IMR-90 (cell line): ENCODE data around the gene TREM1. TPM values are rescaled to one million over a fixed set of nuclear protein-coding genes. Genes with fewer than 3 reads are reported as not detected.

Experiments
- ATAC-seq: fragments of 200-7000 bp; cut with Tn5 transposase; 2 replicates; pipeline ENCODE4 v1.9.1; 2020; ENCODE audit warnings: low read depth, mild to moderate bottlenecking, moderate library complexity
- BruUV-seq: library from RNA; stranded (reverse); fragments of 400-500 nt; replicated peaks from 2 replicates; lab custom pipeline; 2021; lab: Mats Ljungman, UMichigan
- CTCF ChIA-PET: fragments of 300-600 bp; formaldehyde crosslinking; extraction: SDS; loops from one replicate; lab custom pipeline; 2021; ENCODE audit warnings: antibody characterized with exemption; lab: Yijun Ruan, JAX
- POLR2A ChIA-PET: fragments of 300-600 bp; sonication (Branson Sonifier 250); formaldehyde crosslinking; loops from one replicate; lab custom pipeline; 2022; ENCODE audit warnings: antibody characterized with exemption; ENCODE audit not compliant: unreplicated experiment; lab: Charles Lee
- DNase-seq: peaks from one replicate; pipeline ENCODE4 v3.0.0; 2013
- H2AFZ ChIP-seq: replicated peaks from 2 replicates; pipeline ENCODE3; 2013; ENCODE audit warnings: low read length, mild to moderate bottlenecking; ENCODE audit not compliant: poor library complexity
- H2AK5ac ChIP-seq: 2 replicates; pipeline ENCODE4 v1.6.1; 2013; ENCODE audit warnings: low read depth, low read length, inconsistent platforms
- H2AK9ac ChIP-seq: replicated peaks from 2 replicates; pipeline ENCODE3; 2013; ENCODE audit warnings: mild to moderate bottlenecking, low read depth, low read length, moderate library complexity; ENCODE audit not compliant: poor library complexity
- H2BK120ac ChIP-seq: 2 replicates; pipeline ENCODE4 v1.6.1; 2013; ENCODE audit warnings: low read depth, low read length, inconsistent platforms
- H2BK15ac ChIP-seq: 3 replicates; pipeline ENCODE4 v1.6.1; 2013; ENCODE audit warnings: low read depth, low read length, inconsistent platforms
- H2BK20ac ChIP-seq: 2 replicates; pipeline ENCODE4 v1.6.1; 2013; ENCODE audit warnings: low read depth, mild to moderate bottlenecking, inconsistent platforms, low read length, moderate library complexity
- H2BK5ac ChIP-seq: 2 replicates; pipeline ENCODE4 v1.6.1; 2013; ENCODE audit warnings: mild to moderate bottlenecking, low read depth, low read length, inconsistent platforms; ENCODE audit not compliant: poor library complexity, severe bottlenecking
- H3K14ac ChIP-seq: replicated peaks from 2 replicates; pipeline ENCODE4 v1.6.1; 2013; ENCODE audit warnings: low read depth, low read length, inconsistent platforms
- H3K18ac ChIP-seq: 2 replicates; pipeline ENCODE4 v1.6.1; 2013; ENCODE audit warnings: low read depth, low read length, control low read depth
- H3K23ac ChIP-seq: 2 replicates; pipeline ENCODE4 v1.6.1; 2013; ENCODE audit warnings: low read depth, low read length, inconsistent platforms
- H3K27ac ChIP-seq: 2 replicates; pipeline ENCODE4 v1.5.1; 2013; ENCODE audit warnings: mild to moderate bottlenecking, control low read depth, low read length; ENCODE audit not compliant: insufficient read depth
- H3K27me3 ChIP-seq: 2 replicates; pipeline ENCODE4 v1.6.1; 2013; ENCODE audit warnings: low read length; ENCODE audit not compliant: control insufficient read depth, insufficient read depth
- H3K36me3 ChIP-seq: 2 replicates; pipeline ENCODE4 v1.6.1; 2013; ENCODE audit warnings: low read length, mixed read lengths; ENCODE audit not compliant: control insufficient read depth, insufficient read depth
- H3K4ac ChIP-seq: 2 replicates; pipeline ENCODE4 v1.6.1; 2013; ENCODE audit warnings: low read depth, low read length, inconsistent platforms
- H3K4me1 ChIP-seq: 2 replicates; pipeline ENCODE4 v1.6.1; 2013; ENCODE audit warnings: low read length, mixed read lengths; ENCODE audit not compliant: control insufficient read depth, insufficient read depth
- H3K4me2 ChIP-seq: 2 replicates; pipeline ENCODE4 v1.6.1; 2013; ENCODE audit warnings: low read depth, mild to moderate bottlenecking, control low read depth, low read length, moderate library complexity
- H3K4me3 ChIP-seq: 2 replicates; pipeline ENCODE4 v1.5.1; 2013; ENCODE audit warnings: low read depth, mild to moderate bottlenecking, control low read depth, low read length, moderate library complexity; ENCODE audit not compliant: insufficient read depth
- H3K56ac ChIP-seq: 2 replicates; pipeline ENCODE4 v1.6.1; 2013; ENCODE audit warnings: low read length, inconsistent platforms; ENCODE audit not compliant: insufficient read depth; ENCODE audit errors: extremely low read depth
- H3K79me1 ChIP-seq, 2 experiments: 2 replicates each; pipeline ENCODE4 v1.6.1; 2013; ENCODE audit warnings: low read length in 2 of 2, inconsistent platforms in 1 of 2, low read depth in 1 of 2
- H3K9ac ChIP-seq: 2 replicates; pipeline ENCODE4 v1.6.1; 2013; ENCODE audit warnings: low read depth, low read length, control low read depth
- H3K9me1 ChIP-seq: 2 replicates; pipeline ENCODE4 v1.6.1; 2013; ENCODE audit warnings: low read length, inconsistent platforms; ENCODE audit not compliant: insufficient read depth
- H3K9me3 ChIP-seq: 2 replicates; pipeline ENCODE4 v1.6.1; 2013; ENCODE audit warnings: low read length; ENCODE audit not compliant: control insufficient read depth, insufficient read depth
- H4K20me1 ChIP-seq: 2 replicates; pipeline ENCODE4 v1.6.1; 2013; ENCODE audit warnings: low read length, inconsistent platforms; ENCODE audit not compliant: insufficient read depth
- H4K5ac ChIP-seq: 2 replicates; pipeline ENCODE4 v1.6.1; 2013; ENCODE audit warnings: mild to moderate bottlenecking, low read depth, low read length, control low read depth
- H4K8ac ChIP-seq, 2 experiments: 2 replicates each; pipeline ENCODE4 v1.6.1; 2013; ENCODE audit warnings: low read depth in 2 of 2, low read length in 2 of 2, control low read depth in 1 of 2, inconsistent platforms in 1 of 2
- H4K91ac ChIP-seq: 2 replicates; pipeline ENCODE4 v1.6.1; 2013; ENCODE audit warnings: low read depth, low read length, inconsistent platforms; ENCODE audit not compliant: insufficient read depth
- CEBPB ChIP-seq: IDR thresholded peaks from 2 replicates; pipeline ENCODE4 v1.6.1; 2012; ENCODE audit warnings: low read depth, low read length, improper control_type of control experiment
- CHD1 ChIP-seq: IDR thresholded peaks from 2 replicates; pipeline ENCODE4 v1.6.1; 2012; ENCODE audit warnings: low read depth, low read length, improper control_type of control experiment
- CTCF ChIP-seq: conservative IDR thresholded peaks from 2 replicates; pipeline ENCODE4 v1.5.1; 2012; ENCODE audit warnings: mild to moderate bottlenecking, low read depth, low read length, improper control_type of control experiment
- FOS ChIP-seq: fragments of 150-350 bp; IDR thresholded peaks from 2 replicates; pipeline ENCODE4 v1.6.1; 2016; ENCODE audit warnings: low read depth, low read length
- MAFK ChIP-seq: IDR thresholded peaks from 2 replicates; pipeline ENCODE4 v1.6.1; 2012; ENCODE audit warnings: low read depth, low read length, improper control_type of control experiment
- MAZ ChIP-seq: IDR thresholded peaks from 2 replicates; pipeline ENCODE4 v1.6.1; 2012; ENCODE audit warnings: low read depth, mild to moderate bottlenecking, low read length, improper control_type of control experiment, moderate library complexity, borderline replicate concordance
- MXI1 ChIP-seq: IDR thresholded peaks from 2 replicates; pipeline ENCODE4 v1.6.1; 2012; ENCODE audit warnings: low read depth, mild to moderate bottlenecking, low read length, moderate library complexity, borderline replicate concordance
- POLR2A ChIP-seq: IDR thresholded peaks from 2 replicates; pipeline ENCODE4 v1.6.1; 2012; ENCODE audit warnings: mild to moderate bottlenecking, low read depth, low read length
- RAD21 ChIP-seq: IDR thresholded peaks from 2 replicates; pipeline ENCODE4 v1.6.1; 2012; ENCODE audit warnings: low read length, improper control_type of control experiment
- RCOR1 ChIP-seq: IDR thresholded peaks from 2 replicates; pipeline ENCODE4 v1.6.1; 2012; ENCODE audit warnings: mild to moderate bottlenecking, low read length, improper control_type of control experiment; ENCODE audit not compliant: insufficient replicate concordance
- RFX5 ChIP-seq: IDR thresholded peaks from 2 replicates; pipeline ENCODE4 v1.8.0; 2012; ENCODE audit warnings: low read depth, mild to moderate bottlenecking, low read length, moderate library complexity
- SMC3 ChIP-seq: fragments of 150-350 bp; IDR thresholded peaks from 2 replicates; pipeline ENCODE4 v1.6.1; 2016; ENCODE audit warnings: low read depth, mild to moderate bottlenecking, antibody characterized with exemption, low read length, moderate library complexity
- USF2 ChIP-seq: fragments of 150-350 bp; IDR thresholded peaks from 2 replicates; pipeline ENCODE4 v1.6.1; 2017; ENCODE audit warnings: mild to moderate bottlenecking, antibody characterized with exemption, low read length, low read depth
- WGBS, 2 experiments: methylation state at CpG; one replicate each; pipeline versions ENCODE4 v1.1.5 to v1.1.7; 2013; ENCODE audit warnings: missing lambda C conversion rate in 2 of 2; ENCODE audit not compliant: insufficient read length in 1 of 2; ENCODE audit errors: extremely low coverage in 2 of 2; 5-methylcytosine and 5-hydroxymethylcytosine counted together
- dilution Hi-C: fragments of 300-500 bp; cut with HindIII; formaldehyde crosslinking; loops from one replicate; pipeline ENCODE4 v1.14.3; 2018; ENCODE audit warnings: low sequenced_read_pairs; ENCODE audit not compliant: unreplicated experiment
- in situ Hi-C: fragments of 300-500 bp; cut with MboI; formaldehyde crosslinking; loops from 3 replicates; pipeline ENCODE4 v1.14.3; 2019; ENCODE audit warnings: low sequenced_read_pairs, inconsistent platforms, mixed read lengths
- intact Hi-C: fragments of 100-400 bp; cut with micrococcal nuclease; formaldehyde crosslinking; loops from 2 replicates; pipeline ENCODE4 v1.10.0; 2022
- polyA plus RNA-seq, 3 experiments: library from polyadenylated mRNA; depleted of rRNA; stranded (reverse); fragments of >200 nt; gene quantifications; 2 replicates each; pipeline ENCODE4 v1.2.3, GENCODE V29; 2012; ENCODE audit warnings: low replicate concordance in 1 of 3
- total RNA-seq: library from RNA; depleted of rRNA; stranded (reverse); fragments of >200 nt; gene quantifications from 2 replicates; pipeline ENCODE4 v1.2.3, GENCODE V29; 2012

Gene TREM1
- total and polyA plus RNA-seq, 2 of the 4 experiments (the other 2 are of a cell fraction): not detected

- peak overlapping the region; percentile 86 for H2AFZ ChIP-seq
- H4K8ac ChIP-seq: no peak overlapping the region
- H3K18ac ChIP-seq: no peak overlapping the region
- no peaks in the 10 kb centered on the region for H3K9me3 ChIP-seq
- H3K4me1 ChIP-seq: no peaks in the 10 kb centered on the region
- H3K56ac ChIP-seq: no peak overlapping the region
- dilution Hi-C loops (no loop called here), in situ Hi-C loops (no loop called here), intact Hi-C loops (loop anchor here (1.0 to 5.0 kb wide), 3 partner anchors 13 to 247 kb away; partner anchors contain the start of genes NFYA and OARD1)
- 0 out of 2 replicates have a peak overlapping the region, but pooled peaks have one; percentile 12 for H3K9ac ChIP-seq
- no peaks in the 10 kb centered on the region for H3K9me1 ChIP-seq
- H4K5ac ChIP-seq: no peak overlapping the region
- no peak overlapping the region for H2BK120ac ChIP-seq
- no peak overlapping the region for H3K14ac ChIP-seq
- H3K27me3 ChIP-seq: peaks cover 13% of the 10 kb centered on the region
- POLR2A ChIA-PET: no interaction called here
- no peak overlapping the region for H3K23ac ChIP-seq
- ATAC-seq: peak; percentile 98
- no peak overlapping the region for H2AK5ac ChIP-seq
- peak overlapping the region; percentile 37; the same call in 1 of the 2 replicates for H3K4me3 ChIP-seq
- BruUV-seq: no TSS peak
- peak overlapping the region; percentile 90 for H3K4me2 ChIP-seq
- no peak overlapping the region for H2BK15ac ChIP-seq
- peak overlapping the region; percentile 35 for H2AK9ac ChIP-seq
- peak; percentile 81 for DNase-seq
- H3K79me1 ChIP-seq: no peaks in the 10 kb centered on the region
- H3K27ac ChIP-seq: no peak overlapping the region
- 3% methylated on average over 16 of the region's 33 CpGs; no CpG with 5 or more reads in 1 of the 2 experiments for WGBS, 2 experiments
- 0 out of 2 replicates have a peak overlapping the region, but pooled peaks have one; percentile 28 for H2BK20ac ChIP-seq
- H4K20me1 ChIP-seq: no peaks in the 10 kb centered on the region
- H3K36me3 ChIP-seq: no peaks in the 10 kb centered on the region
- peak overlapping the region; percentile 4; the same call in 1 of the 2 replicates for H3K4ac ChIP-seq
- H2BK5ac ChIP-seq: no peak overlapping the region
- CTCF ChIA-PET: interaction anchor here (0.9 to 2.3 kb wide), 5 partner anchors 9 to 138 kb away, joined by 3 to 7 read pairs (median 4); no protein-coding TSS in a partner anchor
- H4K91ac ChIP-seq: no peak overlapping the region
- TF ChIP-seq SMC3 (peak; percentile 58), MXI1 (peak; percentile 40; the same call in 1 of the 2 replicates), MAZ (no peak), CHD1 (no peak), RAD21 (peak; percentile 87), MAFK (no peak), CEBPB (no peak), RFX5 (no peak), POLR2A (0 out of 2 replicates have a peak, but pooled peaks have one; percentile 26), USF2 (no peak), CTCF (peak; percentile 98), RCOR1 (no peak), FOS (no peak)
Observed at GRCh38 chr6:41318654-41319565, 32.4 kb upstream of the TREM1 start.
